D341Med (cell line): ENCODE measurements around the gene FREM2.

Source experiments
- DNase-seq: peaks from one replicate; pipeline ENCODE4 v3.0.0; 2012; ENCODE audit warnings: low spot score

Gene FREM2, protein sequence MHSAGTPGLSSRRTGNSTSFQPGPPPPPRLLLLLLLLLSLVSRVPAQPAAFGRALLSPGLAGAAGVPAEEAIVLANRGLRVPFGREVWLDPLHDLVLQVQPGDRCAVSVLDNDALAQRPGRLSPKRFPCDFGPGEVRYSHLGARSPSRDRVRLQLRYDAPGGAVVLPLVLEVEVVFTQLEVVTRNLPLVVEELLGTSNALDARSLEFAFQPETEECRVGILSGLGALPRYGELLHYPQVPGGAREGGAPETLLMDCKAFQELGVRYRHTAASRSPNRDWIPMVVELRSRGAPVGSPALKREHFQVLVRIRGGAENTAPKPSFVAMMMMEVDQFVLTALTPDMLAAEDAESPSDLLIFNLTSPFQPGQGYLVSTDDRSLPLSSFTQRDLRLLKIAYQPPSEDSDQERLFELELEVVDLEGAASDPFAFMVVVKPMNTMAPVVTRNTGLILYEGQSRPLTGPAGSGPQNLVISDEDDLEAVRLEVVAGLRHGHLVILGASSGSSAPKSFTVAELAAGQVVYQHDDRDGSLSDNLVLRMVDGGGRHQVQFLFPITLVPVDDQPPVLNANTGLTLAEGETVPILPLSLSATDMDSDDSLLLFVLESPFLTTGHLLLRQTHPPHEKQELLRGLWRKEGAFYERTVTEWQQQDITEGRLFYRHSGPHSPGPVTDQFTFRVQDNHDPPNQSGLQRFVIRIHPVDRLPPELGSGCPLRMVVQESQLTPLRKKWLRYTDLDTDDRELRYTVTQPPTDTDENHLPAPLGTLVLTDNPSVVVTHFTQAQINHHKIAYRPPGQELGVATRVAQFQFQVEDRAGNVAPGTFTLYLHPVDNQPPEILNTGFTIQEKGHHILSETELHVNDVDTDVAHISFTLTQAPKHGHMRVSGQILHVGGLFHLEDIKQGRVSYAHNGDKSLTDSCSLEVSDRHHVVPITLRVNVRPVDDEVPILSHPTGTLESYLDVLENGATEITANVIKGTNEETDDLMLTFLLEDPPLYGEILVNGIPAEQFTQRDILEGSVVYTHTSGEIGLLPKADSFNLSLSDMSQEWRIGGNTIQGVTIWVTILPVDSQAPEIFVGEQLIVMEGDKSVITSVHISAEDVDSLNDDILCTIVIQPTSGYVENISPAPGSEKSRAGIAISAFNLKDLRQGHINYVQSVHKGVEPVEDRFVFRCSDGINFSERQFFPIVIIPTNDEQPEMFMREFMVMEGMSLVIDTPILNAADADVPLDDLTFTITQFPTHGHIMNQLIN (N-terminal part only)

DNA sequence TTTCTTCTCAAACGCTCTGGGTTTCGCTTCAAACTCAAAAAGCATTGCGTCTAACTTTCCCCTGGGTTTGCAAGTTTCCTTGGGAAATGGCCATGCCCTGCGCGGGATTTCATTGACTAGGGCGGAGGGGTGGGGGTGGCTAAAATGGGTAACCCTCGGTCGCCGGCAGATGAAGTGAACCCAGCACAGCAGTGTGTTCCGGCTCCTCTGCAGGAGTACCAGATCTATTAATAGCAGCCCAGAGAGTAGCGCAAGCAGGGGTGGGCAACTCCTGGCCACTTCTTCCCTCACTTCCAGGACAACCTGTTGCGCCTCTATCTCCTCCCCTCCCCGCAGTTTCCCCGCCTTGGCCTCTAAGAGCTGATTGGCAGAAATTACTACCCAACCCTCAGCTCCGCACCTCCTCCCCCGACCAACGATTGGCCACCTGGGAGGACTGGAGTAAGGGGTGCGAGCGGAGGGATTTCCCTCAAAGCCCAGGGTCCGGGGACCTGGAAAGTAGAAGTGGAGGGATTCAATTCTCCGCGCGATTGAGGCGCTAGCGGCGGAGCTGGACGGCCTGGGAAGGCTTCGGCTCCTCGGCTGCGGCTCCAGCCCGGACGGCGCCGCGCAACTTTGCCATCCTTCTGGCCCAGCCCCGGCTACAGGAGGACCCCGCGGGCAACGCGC is at the start of gene FREM2:
TSS of gene FREM2 (plus strand) at position 501 of the 669 bp plus-strand sequence. CDS start 268 bp downstream, outside the sequence.
- peak; percentile 91 for DNase-seq

DNA sequence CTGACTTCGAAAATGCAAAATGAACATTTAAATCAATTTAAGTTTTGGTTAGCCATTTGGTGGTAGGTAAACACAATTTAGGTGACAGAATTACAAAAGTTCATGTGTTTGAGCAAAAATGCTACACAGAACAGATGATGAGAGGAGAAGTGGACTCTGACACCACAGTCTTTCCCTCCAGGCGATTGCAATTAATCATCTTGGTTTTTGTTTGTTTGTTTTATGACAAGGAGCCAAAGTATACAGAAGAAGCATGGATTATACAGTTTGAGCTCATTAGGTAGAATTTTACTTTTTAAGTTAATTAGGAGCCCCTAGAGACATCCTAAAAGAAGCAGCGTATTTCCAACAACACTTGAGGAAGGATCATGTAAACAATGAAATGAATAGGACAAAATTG is 49.3 kb upstream of the FREM2 start:
- no peak for DNase-seq

DNA sequence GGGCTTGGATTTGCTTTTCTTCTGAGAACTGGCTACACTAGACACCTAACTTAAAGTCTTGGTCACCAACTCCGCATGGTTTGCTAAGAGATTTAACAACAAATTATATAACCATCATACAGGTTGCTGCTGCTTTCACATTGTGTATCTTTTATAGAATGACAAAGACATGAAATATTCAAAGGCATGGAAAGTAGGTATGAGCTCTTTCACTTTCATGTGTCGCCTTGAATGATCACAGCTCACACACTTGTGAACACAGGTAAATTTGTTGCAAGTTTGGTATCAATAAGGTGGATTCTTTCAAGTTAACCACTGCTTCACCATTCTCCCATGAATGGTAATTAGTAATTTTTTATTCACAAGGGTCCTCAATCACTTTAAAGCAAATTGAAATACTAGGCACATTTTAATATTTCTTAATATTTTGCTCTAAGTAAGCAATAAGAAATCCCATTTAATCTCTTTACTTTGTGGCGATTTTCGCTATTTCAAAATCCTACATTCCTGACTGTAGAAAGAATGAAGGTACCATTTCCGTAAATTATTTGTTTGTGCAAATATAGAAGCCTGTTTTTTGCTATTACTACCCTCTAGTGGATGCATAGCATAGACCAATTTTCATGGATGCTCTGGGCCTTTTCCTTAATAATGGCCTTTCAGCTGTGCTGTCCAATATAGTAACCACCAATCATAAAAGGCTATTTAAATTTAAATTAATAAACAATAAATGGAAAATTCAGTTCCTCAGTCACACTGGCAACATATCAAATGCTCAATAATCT is 45.5 kb upstream of the FREM2 start:
- DNase-seq: no peak

DNA sequence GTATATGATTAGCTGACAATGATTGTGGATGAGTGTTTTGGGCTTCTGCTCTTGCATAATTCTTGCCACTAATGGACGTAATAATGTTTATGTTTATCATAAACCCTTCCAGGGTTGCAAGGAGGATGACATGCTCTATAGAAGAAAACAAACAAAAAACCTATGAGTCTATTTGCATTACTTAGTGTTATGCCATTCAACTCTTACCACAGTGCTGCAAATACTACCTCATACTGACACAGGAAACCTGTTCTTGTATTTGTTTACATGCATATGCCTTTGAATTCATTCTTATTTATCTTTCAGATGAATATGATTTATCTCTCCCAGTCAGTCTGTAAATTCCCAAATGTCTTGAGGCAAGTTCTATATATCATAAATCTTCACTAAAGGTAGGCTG is 39.6 kb upstream of the FREM2 start:
- no peak for DNase-seq

- DNase-seq: no peak
These were observed 38.0 kb upstream of the FREM2 start for GRCh38 chr13:38648912-38649311.

GRCh38 chr13:38656699-38657098 is 30.2 kb upstream of the FREM2 start:
- no peak for DNase-seq

DNA sequence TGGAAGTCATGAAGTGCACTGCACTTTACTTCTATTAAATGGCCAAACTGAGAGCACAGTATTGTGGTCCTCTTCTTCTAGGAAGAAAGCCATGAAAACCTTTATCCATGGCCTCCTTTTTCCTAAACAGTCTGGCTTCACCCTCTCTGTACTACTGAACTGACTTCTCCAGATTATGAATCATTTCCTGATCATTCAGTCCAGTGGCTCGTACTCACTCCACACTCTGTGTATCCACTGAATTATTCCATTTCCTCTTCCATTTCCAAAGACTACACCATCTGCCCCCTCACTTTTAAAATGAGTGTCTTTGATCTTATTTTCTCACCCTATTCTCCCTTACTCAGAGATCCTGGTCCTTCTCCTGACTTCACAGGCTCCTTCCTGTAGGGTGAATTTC is 29.7 kb upstream of the FREM2 start:
- DNase-seq: no peak

GRCh38 chr13:38658906-38659305 is 28.0 kb upstream of the FREM2 start:
- DNase-seq: no peak

- DNase-seq: no peak
These were observed 25.7 kb upstream of the FREM2 start for GRCh38 chr13:38661010-38661675.

GRCh38 chr13:38662362-38662761 is 24.5 kb upstream of the FREM2 start:
- no peak for DNase-seq

DNA sequence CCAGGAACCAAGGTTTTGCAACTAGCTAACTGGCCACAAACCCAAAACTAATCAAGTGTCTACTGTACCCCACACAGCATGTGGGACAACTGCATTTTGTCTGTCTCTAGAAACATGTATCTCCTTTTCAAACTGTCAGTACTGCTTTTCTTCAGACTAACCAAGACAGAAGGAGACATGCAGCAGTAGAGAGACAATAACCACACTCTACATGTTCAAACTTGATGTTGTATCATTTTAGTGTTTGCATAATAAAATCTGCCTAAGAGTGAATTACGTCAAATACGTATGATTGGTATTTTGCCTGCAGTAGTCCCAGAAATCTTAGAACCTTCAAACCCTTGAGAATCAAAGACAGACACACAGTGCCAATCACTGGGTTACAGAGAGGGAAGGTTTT is 22.0 kb upstream of the FREM2 start:
- DNase-seq: no peak

DNA sequence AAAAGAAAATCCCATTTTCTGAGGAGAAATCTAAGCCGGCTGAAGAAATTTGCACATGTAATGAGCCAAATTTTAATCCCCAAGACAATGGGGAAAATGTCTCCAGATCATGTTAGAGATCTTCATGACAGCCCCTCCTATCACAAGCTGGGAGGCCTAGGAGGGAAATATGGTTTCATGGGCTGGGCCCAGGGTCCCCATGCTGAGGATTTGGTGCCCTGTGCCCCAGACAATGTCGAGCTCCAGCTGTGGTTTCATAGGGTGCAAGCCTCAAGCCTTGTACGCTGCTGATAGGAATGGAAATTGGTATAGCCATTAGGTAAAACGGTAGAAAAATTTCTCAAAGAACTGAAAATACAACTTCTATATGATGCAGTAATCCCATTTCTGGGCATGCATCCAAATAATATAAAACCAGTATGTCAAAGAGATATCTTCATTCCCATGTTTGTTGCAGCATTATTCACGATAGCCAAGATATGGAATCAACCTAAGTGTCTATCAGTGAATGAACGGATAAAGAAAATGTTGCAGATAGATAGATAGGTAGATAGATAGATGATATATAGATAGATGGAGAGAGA is 19.3 kb upstream of the FREM2 start:
- no peak for DNase-seq

- DNase-seq: no peak
These were observed 17.5 kb upstream of the FREM2 start for GRCh38 chr13:38669234-38669964.

DNA sequence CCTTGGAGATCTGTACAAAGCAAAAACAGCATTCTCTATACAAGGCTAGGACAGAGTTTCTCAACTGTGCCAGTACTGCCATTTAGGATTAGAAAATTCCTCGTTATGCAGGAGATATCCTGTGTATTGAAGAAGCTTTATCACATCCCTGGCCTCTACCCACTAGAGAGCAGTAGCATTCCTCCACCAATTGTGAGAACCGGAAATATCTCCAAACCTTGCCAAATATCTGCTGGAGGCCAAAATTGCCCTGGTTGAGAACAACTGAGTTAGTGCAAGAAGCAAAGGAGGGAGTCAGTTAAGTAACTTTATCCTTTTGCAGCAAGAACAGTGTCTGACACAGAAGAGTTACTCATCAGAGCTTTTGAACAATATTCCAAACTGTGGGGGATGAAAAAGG is 16.2 kb upstream of the FREM2 start:
- no peak for DNase-seq

- DNase-seq: no peak
These were observed 14.9 kb upstream of the FREM2 start for GRCh38 chr13:38671980-38672379.

DNA sequence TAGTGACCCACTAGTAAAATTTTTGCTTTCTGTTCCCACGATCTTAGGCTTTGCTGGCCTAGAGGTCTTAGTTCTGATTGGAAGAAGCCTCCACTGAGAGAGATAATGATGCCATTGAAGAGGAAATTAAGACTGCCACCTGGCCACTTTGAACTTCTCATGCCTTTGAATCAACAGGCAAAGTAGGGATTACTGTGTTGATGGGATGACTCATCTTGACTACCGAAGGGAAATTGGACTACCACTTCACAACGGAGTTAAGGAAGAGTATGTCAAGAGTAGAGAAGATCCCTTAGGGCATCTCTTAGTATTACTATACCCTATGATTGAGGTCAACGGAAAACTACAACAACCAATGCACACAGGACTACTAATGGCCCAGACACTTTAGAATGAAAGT is 12.7 kb upstream of the FREM2 start:
- no peak for DNase-seq

GRCh38 chr13:38680912-38681311 is 6.0 kb upstream of the FREM2 start:
- DNase-seq: no peak

- no peak for DNase-seq
These were observed 2.2 kb upstream of the FREM2 start for GRCh38 chr13:38684714-38685113.

GRCh38 chr13:38685431-38685830 is 1.4 kb upstream of the FREM2 start:
- no peak for DNase-seq
